HG03135 (cell line): Measurements from ENCODE around the gene HIRA.

ENCODE experiments used
- ATAC-seq: cut with Tn5 transposase; IDR thresholded peaks from one replicate; pipeline ENCODE4 v1.9.1; 2021; ENCODE audit warnings: mild to moderate bottlenecking, moderate library complexity; ENCODE audit not compliant: unreplicated experiment

Gene HIRA

DNA sequence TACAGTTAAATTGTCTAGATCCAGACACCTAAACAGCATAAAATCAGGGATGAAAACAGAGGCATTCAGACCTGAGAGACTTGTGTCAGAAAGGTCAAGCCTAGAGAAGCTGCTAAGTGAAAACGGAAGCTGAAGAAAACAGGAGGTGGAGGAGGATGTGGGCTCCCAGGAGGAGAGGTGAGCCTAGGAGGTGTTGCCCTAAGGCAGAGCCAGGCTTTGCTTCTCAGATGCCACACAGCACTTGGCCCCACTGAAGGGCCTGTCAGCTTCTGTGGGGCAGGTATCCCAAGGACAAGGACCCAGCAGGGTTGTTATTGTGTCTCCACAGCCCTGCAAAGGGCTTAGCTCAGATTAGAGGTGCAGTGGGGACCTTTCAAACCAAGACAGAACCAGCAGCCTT, 33.0 kb upstream of the HIRA start:
- no peak for ATAC-seq

- ATAC-seq, result no peak
Measured at GRCh38 chr22:19463491-19464469, 32.2 kb upstream of the HIRA start.

DNA sequence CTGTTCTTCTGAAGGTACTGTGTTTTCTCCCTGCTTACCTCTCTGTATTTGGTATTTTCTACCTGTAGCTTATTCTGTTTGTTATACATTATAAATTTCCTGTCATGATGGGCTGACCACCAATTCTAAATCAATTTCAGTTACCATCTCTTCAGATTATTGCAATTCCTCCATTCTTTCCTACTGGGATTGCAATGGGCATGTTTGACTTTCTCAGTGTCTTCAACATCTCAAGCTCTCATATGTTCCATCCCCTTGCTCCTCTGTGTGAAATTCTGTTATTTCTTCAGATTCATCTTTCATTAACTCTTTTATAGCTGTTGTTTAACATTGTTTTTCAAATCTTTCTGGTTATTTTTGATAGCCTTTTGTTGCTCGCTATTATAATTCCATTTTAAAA, 31.5 kb upstream of the HIRA start:
- ATAC-seq, result no peak

- ATAC-seq, result no peak
Measured at GRCh38 chr22:19461506-19461905, 30.0 kb upstream of the HIRA start.

DNA sequence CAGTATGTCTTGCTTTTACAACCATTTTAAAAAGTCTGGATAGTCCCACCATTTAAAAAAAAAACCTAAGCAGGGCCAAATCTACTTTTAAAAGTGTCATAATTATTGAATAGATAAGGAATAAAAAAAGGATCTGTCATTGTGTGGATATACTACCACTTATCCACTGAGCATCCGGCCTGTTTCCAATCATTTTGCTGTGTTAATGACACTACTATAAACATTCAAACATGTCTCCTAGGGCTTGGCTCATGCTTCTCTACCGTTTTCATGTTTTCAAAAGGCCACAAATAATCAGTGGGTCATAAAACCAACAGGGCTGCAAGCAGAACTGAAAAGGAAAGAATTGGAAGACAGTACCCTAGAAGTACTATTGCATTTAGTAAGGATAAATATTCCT, 28.5 kb upstream of the HIRA start:
- ATAC-seq, result no peak

DNA sequence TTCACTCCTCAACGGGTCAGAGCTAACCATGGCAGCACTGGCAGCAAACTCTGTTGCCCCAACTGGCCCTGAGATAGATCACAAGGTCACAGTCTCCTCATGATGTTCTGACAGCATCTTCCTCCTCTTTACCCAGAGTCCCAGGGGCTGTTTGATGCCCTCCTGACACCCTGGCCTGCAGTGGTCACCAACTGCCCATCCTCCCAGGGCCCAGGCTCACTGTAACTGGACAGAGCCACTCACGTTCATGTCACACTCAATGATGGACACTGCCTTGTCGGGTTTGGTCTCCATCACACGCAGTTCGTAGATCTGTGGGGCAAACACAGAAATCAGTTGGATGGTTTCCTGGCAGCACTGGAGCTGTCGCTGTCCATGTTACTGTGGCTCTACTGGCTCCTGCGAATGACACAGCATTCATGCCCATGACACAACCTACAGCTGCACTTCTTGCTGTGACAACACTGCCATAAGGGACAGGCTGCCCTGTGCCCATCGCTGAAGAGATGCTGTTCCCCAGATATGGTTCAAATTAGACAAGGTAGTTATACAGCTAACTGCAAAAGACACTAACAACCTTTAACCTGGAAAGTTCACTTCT, 26.4 kb upstream of the HIRA start:
- no peak for ATAC-seq

- ATAC-seq, result no peak
Measured at GRCh38 chr22:19456541-19456940, 25.0 kb upstream of the HIRA start.

- ATAC-seq, result no peak
Measured at GRCh38 chr22:19455585-19456370, 24.2 kb upstream of the HIRA start.

DNA sequence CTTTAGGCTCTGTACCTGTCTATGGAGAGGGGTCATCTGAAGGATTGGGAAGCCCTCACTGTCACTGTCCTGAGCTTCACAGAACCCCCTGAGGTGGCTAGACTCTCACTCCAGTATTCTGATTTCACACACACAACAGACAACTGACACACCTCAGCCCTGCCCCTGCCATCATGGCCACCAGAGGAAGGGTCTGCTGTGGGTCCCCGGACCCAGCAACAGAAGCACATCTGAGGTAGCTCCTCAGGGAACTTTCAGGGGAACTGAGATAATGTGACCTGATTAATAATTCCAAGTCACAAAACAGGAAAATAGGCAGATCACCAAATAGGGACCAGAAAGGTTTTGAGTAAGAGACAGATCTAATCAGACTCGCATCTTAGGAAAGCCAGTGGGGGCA, 23.5 kb upstream of the HIRA start:
- ATAC-seq, result no peak

GRCh38 chr22:19454156-19454555, 22.6 kb upstream of the HIRA start:
- no peak for ATAC-seq

GRCh38 chr22:19453718-19454117, 22.2 kb upstream of the HIRA start:
- no peak for ATAC-seq

- no peak for ATAC-seq
Measured at GRCh38 chr22:19451570-19451969, 20.0 kb upstream of the HIRA start.

DNA sequence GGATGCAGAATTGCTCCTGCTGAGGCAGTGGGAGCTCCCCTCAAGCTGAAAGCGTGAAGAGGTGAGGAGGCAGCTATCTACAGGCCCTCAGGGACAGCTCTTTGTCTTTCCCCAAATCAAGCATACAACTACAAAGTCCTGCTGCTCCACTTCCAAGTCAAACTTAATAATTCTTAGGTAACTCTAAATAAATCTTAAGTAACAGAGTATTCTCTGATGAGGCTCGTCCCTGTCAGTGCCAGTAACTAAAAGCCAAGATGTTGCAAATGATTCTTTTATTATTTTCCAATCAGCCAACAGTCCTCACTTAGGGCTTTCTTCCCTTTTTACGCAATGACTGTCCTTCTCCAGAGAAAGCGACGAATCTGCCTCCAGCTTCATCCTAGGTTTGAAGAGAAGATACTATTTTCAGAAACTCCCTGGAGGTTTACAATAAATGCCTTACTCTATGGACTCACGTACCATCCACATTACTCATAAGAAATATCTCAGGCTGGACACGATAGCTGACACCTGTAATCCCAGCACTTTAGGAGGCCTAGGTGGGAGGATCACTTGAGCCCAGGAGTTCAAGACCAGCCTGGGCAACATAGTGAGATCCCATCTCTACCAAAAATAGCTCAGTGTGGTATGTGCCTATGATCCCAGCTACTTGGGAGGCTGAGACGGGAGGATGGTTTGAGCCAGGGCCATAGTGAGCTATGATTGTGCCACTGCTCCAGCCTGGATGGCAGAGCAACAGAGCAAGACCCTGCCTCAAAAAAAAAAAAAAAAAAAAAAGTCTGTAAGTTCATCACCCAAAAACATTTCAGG, 19.0 kb upstream of the HIRA start:
- no peak for ATAC-seq

DNA sequence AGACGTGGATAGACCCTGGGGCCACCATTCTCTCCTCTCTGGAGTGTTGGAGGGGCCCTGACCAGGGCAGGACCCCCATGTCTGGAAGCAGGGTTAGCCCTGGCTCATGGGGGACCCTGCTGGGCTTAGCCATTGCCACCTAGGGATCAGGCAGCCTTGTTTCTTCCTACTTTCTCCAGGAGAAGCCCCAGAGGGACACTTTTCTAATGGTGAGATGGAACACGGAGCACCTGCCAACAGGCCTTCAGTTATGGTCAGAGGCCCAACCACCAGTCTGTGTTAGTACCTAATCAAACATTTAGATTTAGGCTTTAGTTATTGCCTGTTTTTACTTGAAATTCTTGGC, 17.9 kb upstream of the HIRA start:
- ATAC-seq, result no peak

GRCh38 chr22:19448739-19449421, 17.3 kb upstream of the HIRA start:
- no peak for ATAC-seq

DNA sequence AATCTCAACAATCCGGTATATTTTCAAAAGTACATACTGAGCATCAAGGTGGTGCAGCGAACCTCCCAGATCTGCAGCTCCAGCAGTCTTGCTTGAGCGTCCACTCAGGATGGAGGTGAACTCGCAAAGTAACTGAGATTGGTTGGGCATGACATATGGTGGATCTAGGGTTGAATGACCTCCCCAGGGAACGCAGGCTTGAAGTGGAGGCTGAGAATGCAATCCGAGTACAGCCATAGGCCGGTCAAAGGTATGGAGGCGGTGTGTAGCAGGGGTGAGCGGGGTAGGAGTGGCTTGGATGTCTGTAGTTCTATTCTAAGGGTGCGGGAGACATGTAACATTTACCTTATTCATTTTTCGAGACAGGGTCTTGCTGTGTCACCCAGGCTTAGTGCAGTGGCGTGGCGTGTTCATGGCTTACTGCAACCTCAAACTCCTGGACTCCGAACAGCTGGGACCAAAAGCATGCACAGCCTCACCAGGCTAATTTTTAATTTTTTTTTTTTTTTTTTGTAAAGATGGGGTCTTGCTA, 16.6 kb upstream of the HIRA start:
- ATAC-seq, result peak; percentile 45

DNA sequence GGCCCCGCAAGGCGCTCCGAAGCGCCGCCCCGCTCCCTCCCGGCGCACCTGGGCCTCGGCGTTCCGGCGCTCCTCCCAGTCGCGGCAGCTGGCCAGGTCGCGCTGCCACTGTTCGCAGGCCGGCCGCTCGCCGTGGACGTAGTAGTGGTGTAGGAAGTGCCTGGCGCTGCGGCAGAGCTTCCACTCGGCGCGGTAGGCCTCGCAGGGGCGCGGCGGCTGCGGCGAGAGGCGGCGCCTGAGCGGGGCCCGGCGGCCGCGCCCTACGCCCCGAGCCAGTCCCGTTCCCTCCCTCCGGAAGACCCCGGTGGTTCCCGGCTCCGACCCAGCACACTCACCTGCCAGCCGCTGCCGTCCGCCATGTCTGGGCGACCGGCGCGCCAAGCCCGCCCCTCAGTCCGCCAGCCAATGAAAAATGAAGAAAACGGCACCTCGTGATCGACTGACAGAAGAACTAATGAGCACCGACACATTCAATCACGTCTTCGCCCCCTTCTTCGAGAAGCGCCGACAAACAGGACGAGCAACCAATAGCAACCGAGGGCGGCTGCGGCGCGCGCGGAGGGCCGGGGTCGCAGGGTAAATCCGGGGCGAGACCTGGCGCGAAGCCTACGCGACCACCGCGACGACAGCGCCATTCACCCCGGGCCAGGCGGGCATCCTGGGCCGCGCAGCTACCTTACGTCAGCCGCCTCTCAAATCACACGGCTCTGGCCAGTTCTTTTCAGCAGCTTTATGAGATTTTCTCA, 16.0 kb upstream of the HIRA start, which contains the start of gene C22orf39:
C22orf39 (minus strand) TSS at position 382 of the 746 bp plus-strand sequence; CDS start at position 359, 23 bp downstream.
- peak; percentile 84 for ATAC-seq

DNA sequence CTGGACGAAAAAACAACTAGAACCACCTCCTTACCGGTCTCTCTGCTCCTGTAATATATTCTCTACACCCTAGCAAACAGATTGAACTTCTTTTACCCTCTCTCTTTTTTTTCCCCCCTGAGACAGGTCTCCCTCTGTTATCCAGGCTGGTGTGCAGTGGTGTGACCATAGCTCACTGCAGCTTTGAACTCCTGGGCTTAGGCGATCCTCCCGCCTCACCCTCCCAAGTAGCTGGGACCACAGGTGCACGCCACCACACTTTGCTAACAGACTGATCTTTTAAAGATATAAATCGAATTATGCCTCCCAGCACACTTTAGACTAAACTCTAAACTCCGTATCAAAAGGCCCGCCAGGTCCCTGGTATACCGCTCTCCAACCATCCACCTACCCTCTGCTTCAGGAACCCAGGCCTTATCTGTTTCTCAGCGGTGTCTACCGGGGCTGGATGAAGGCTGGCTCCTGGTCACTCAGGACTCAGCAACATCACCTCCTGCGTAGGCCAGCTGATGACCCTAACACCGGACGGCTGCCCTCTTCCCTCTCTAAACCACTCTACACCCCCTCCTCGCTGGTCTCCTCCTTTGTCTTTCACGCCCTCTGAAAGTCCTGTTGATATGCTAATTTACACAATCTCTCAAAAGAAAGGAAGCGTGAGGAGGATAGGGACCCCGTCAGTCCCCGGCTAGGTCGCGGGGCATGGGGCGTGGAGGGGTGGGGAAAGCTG, 15.2 kb upstream of the HIRA start:
- no peak for ATAC-seq
